SU-DHL-6 (cell line): ENCODE data around the gene MKKS.

Experiments used
- H2AFZ ChIP-seq: fragments of 200-600 bp; sonication (generic); 2 replicates; pipeline ENCODE4 v1.6.1; 2014; ENCODE audit warnings: low read depth, mild to moderate bottlenecking, moderate library complexity, mixed read lengths, antibody characterized with exemption, low read length; ENCODE audit not compliant: severe bottlenecking
- H3F3A ChIP-seq: fragments of 200-600 bp; shearing (Covaris generic); 2 replicates; pipeline ENCODE4 v1.6.0; 2016; ENCODE audit warnings: antibody characterized with exemption, mild to moderate bottlenecking; ENCODE audit not compliant: insufficient read depth
- H3K27ac ChIP-seq: fragments of 200-600 bp; sonication (generic); 2 replicates; pipeline ENCODE4 v1.5.1; 2016; ENCODE audit warnings: low read depth, mild to moderate bottlenecking, low read length, moderate library complexity, mixed read lengths
- H3K27me3 ChIP-seq: fragments of 200-600 bp; sonication (generic), shearing (Covaris generic); 2 replicates; pipeline ENCODE4 v1.6.0; 2014; ENCODE audit warnings: mild to moderate bottlenecking, low read length
- H3K36me3 ChIP-seq: fragments of 200-600 bp; sonication (generic); 2 replicates; pipeline ENCODE4 v1.6.1; 2014; ENCODE audit warnings: mild to moderate bottlenecking, low read length, mixed read lengths
- H3K4me2 ChIP-seq: fragments of 300-600, 200-600 bp; shearing (Covaris generic), sonication (generic); 2 replicates; pipeline ENCODE4 v1.6.0; 2014; ENCODE audit warnings: low read length, low read depth, mild to moderate bottlenecking; ENCODE audit not compliant: poor library complexity, severe bottlenecking
- H3K4me3 ChIP-seq: fragments of 200-600 bp; sonication (generic); 2 replicates; pipeline ENCODE4 v1.5.1; 2014; ENCODE audit warnings: antibody characterized with exemption, low read length, mild to moderate bottlenecking, mixed read lengths; ENCODE audit not compliant: insufficient read depth, poor library complexity, severe bottlenecking
- H3K79me2 ChIP-seq: fragments of 200-600 bp; sonication (generic); 2 replicates; pipeline ENCODE4 v1.6.1; 2014; ENCODE audit warnings: mild to moderate bottlenecking, low read length, moderate library complexity; ENCODE audit not compliant: insufficient read depth
- H3K9ac ChIP-seq: fragments of 200-600 bp; sonication (generic); 2 replicates; pipeline ENCODE4 v1.7.0; 2014; ENCODE audit warnings: mild to moderate bottlenecking, low read length
- H3K9me2 ChIP-seq: fragments of 200-600 bp; sonication (generic); replicated peaks from 2 replicates; pipeline ENCODE4 v1.6.1; 2014; ENCODE audit warnings: low read length; ENCODE audit not compliant: insufficient read depth
- H3K9me3 ChIP-seq: fragments of 200-600 bp; sonication (generic); 2 replicates; pipeline ENCODE4 v1.6.1; 2014; ENCODE audit warnings: low read length, mixed read lengths; ENCODE audit not compliant: insufficient read depth
- H4K20me1 ChIP-seq: fragments of 200-600 bp; sonication (generic); 2 replicates; pipeline ENCODE4 v1.6.1; 2014; ENCODE audit warnings: low read depth, mild to moderate bottlenecking, antibody characterized with exemption, low read length, moderate library complexity, mixed read lengths
- EZH2phosphoT487 ChIP-seq: fragments of 200-600 bp; sonication (generic), shearing (Covaris generic); conservative IDR thresholded peaks from 2 replicates; pipeline ENCODE4 v1.6.1; 2018; ENCODE audit warnings: mild to moderate bottlenecking, antibody characterized with exemption, low read length, moderate library complexity, mixed read lengths
- TF ChIP-seq, protein P1 (sequence below): fragments of 200-600 bp; sonication (generic); IDR thresholded peaks from one replicate; pipeline ENCODE4 v1.5.1; 2017; ENCODE audit warnings: antibody characterized with exemption, mild to moderate bottlenecking, low read length, moderate library complexity; ENCODE audit not compliant: insufficient read depth, poor library complexity, severe bottlenecking

MKKS gene

DNA sequence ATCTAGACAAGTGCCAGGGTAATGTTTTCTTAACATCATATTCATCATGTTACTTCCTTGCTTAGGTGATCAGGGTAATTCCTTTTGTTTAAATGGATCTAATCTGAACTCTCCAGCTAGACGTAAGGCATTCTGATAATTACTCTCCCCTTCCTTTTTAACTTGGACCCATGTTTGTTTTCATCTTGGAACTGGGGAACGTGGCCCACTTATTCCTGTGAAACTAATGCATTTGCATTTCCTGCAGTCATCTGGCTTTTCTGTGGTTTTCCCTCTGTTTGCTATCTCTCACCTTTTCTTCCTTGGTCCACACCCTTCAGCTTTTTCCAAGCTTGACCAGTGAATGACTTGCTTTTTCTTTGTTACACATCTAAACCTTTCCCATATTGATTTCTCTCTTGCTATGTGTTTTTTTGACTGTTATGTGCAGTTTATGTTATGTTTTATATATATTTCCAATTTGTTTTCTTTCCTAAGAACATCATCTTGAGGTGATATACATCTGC is 34.4 kb upstream of the MKKS start:
- Histone ChIP-seq H3F3A (no peaks in the 10 kb centered on the region), H3K4me2 (no peak overlapping the region), H2AFZ (no peak overlapping the region), H3K79me2 (peaks cover 13% of the 10 kb centered on the region), H3K36me3 (no peaks in the 10 kb centered on the region), H3K27ac (no peak overlapping the region), H3K27me3 (no peaks in the 10 kb centered on the region), H3K4me3 (no peak overlapping the region), H3K9me2 (no peaks in the 10 kb centered on the region), H4K20me1 (no peaks in the 10 kb centered on the region), H3K9me3 (no peaks in the 10 kb centered on the region), H3K9ac (no peak overlapping the region)
- TF ChIP-seq, protein P1, sequence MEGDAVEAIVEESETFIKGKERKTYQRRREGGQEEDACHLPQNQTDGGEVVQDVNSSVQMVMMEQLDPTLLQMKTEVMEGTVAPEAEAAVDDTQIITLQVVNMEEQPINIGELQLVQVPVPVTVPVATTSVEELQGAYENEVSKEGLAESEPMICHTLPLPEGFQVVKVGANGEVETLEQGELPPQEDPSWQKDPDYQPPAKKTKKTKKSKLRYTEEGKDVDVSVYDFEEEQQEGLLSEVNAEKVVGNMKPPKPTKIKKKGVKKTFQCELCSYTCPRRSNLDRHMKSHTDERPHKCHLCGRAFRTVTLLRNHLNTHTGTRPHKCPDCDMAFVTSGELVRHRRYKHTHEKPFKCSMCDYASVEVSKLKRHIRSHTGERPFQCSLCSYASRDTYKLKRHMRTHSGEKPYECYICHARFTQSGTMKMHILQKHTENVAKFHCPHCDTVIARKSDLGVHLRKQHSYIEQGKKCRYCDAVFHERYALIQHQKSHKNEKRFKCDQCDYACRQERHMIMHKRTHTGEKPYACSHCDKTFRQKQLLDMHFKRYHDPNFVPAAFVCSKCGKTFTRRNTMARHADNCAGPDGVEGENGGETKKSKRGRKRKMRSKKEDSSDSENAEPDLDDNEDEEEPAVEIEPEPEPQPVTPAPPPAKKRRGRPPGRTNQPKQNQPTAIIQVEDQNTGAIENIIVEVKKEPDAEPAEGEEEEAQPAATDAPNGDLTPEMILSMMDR: no peak
- no peak for TF ChIP-seq EZH2phosphoT487

DNA sequence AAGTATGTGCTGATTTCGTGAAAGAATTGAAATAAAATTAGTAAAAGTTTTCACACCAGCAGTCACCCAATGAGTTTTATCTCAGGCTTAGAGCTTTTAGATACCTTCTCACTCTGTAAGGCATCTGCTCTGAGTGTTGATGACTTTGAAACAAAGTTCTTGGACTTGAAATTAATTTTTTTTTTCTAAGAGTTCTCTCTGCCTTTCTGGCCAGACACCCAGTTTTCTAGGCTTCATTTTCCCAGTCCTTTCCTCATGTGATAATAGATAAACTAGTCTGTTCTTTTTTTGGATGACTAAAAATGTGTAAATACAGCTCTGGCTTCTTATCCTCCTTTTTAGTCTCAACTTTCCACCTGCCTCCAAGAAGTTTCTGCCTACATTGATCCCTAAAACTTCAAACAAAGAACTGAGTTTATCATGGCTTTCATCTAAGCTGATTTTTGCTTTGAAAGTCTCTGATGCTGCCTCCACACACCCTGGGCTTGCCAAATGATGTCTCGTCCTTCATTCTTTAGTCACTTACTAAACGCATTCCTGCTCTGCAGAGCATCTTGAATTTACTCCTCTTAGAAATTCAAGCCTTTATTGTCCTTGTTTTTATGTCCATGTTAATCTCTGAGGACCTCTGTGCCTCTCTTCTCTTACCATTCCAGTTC is 33.8 kb upstream of the MKKS start:
- H3K4me2 ChIP-seq: no peak overlapping the region
- H3K27me3 ChIP-seq: no peaks in the 10 kb centered on the region
- H3K9me2 ChIP-seq: no peaks in the 10 kb centered on the region
- H3K27ac ChIP-seq: no peak overlapping the region
- H3K79me2 ChIP-seq: peaks cover 10% of the 10 kb centered on the region
- no peaks in the 10 kb centered on the region for H4K20me1 ChIP-seq
- H3K4me3 ChIP-seq: no peak overlapping the region
- no peak overlapping the region for H3K9ac ChIP-seq
- H3K9me3 ChIP-seq: no peaks in the 10 kb centered on the region
- no peaks in the 10 kb centered on the region for H3K36me3 ChIP-seq
- no peaks in the 10 kb centered on the region for H3F3A ChIP-seq
- TF ChIP-seq, protein P1: no peak
- TF ChIP-seq EZH2phosphoT487: no peak
- no peak overlapping the region for H2AFZ ChIP-seq

DNA sequence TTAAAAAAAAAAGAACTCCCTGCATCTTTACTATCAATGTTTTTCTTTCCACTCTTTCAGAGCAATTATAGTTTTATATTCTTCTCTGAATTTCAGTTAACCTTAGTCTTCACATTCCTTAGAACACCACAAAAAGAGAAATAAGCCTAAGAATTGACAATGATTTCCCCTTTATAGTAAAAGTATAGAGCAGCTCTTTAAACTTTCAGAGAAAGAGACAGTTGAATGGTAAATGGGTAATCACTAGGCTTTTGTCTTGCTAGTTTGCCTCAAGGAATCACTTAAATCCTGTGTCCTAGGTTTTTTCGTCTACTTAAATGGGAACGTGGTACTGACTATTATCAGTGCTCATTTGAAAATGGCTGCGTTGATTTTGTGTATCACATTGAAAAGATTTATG is 32.8 kb upstream of the MKKS start:
- no peaks in the 10 kb centered on the region for H3K9me2 ChIP-seq
- TF ChIP-seq, protein P1: no peak
- no peak for TF ChIP-seq EZH2phosphoT487
- H3K79me2 ChIP-seq: peaks cover 10% of the 10 kb centered on the region
- H3K4me2 ChIP-seq: no peak overlapping the region
- no peaks in the 10 kb centered on the region for H3K27me3 ChIP-seq
- no peaks in the 10 kb centered on the region for H4K20me1 ChIP-seq
- H2AFZ ChIP-seq: no peak overlapping the region
- H3F3A ChIP-seq: no peaks in the 10 kb centered on the region
- H3K4me3 ChIP-seq: no peak overlapping the region
- H3K9me3 ChIP-seq: no peaks in the 10 kb centered on the region
- H3K9ac ChIP-seq: no peak overlapping the region
- H3K36me3 ChIP-seq: no peaks in the 10 kb centered on the region
- no peak overlapping the region for H3K27ac ChIP-seq
